Testis (tissue), 2 donors: ENCODE results near the gene KCNC3.

Experiments
- POLR2A ChIP-seq: fragments of 450-650 bp; IDR thresholded peaks from one replicate; pipeline ENCODE4 v1.6.1; 2017; ENCODE audit warnings: antibody characterized with exemption, mild to moderate bottlenecking, moderate library complexity
- TF ChIP-seq, protein P1 (sequence below), 3 experiments: fragments of 450-650 bp in 2 of 3; fragments of 200-600 bp in 1 of 3; sonication (generic) in 1 of 3; IDR thresholded peaks; one replicate each; pipeline ENCODE4 v1.5.1; 2016 to 2019; ENCODE audit warnings: antibody characterized with exemption in 3 of 3, mild to moderate bottlenecking in 2 of 3, moderate library complexity in 1 of 3

DNA sequence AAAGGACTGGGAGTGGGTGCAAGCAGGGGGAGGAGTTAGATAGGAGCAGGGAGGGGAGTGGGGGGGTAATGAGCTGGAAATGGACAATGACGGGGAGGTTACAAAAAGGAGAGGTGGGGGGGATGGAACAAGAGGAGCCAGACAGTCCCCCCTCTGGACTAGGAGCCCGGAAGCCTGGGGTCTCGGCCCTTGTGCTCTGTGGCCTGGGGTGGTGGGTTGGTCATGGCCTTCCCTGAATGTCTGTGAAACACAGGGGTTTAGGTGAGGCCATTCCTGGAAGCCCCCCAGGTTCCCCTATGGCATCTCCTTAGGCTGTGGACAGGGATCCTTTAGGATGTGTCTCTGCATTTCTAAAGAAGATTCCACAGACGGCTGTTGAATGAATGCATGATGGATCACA is 12.1 kb downstream of the KCNC3 start:
- TF ChIP-seq, protein P1, sequence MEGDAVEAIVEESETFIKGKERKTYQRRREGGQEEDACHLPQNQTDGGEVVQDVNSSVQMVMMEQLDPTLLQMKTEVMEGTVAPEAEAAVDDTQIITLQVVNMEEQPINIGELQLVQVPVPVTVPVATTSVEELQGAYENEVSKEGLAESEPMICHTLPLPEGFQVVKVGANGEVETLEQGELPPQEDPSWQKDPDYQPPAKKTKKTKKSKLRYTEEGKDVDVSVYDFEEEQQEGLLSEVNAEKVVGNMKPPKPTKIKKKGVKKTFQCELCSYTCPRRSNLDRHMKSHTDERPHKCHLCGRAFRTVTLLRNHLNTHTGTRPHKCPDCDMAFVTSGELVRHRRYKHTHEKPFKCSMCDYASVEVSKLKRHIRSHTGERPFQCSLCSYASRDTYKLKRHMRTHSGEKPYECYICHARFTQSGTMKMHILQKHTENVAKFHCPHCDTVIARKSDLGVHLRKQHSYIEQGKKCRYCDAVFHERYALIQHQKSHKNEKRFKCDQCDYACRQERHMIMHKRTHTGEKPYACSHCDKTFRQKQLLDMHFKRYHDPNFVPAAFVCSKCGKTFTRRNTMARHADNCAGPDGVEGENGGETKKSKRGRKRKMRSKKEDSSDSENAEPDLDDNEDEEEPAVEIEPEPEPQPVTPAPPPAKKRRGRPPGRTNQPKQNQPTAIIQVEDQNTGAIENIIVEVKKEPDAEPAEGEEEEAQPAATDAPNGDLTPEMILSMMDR (IDR thresholded peaks at IDR 0.05), result no peak
- TF ChIP-seq POLR2A, result no peak
